Inferior parietal cortex (tissue), 1 donor: ENCODE measurements around the gene TRAF3.
"Not testable (repeated sequence)": the region's sequence is repeated elsewhere in the genome, so short reads cannot be mapped to it uniquely, and the experiment has no call there.

Experiments used
- DNase-seq: peaks from one replicate; pipeline ENCODE4 v3.0.0-alpha.2; 2016; ENCODE audit errors: extremely low spot score

TRAF3 gene

GRCh38 chr14:102866982-102867761 is 89.9 kb downstream of the TRAF3 start:
- no peak for DNase-seq

- no peak for DNase-seq
Observed at GRCh38 chr14:102867826-102868580, 90.8 kb downstream of the TRAF3 start.

GRCh38 chr14:102868956-102869547 is 91.8 kb downstream of the TRAF3 start:
- no peak for DNase-seq

- DNase-seq, result no peak
Observed at GRCh38 chr14:102870246-102870645, 93.0 kb downstream of the TRAF3 start.

- no peak for DNase-seq
Observed at GRCh38 chr14:102870994-102871831, 94.0 kb downstream of the TRAF3 start.

- DNase-seq, result no peak
Observed at GRCh38 chr14:102872020-102872419, 94.8 kb downstream of the TRAF3 start.

GRCh38 chr14:102873131-102873530 is 95.9 kb downstream of the TRAF3 start:
- DNase-seq, result no peak

GRCh38 chr14:102873546-102874061 is 96.4 kb downstream of the TRAF3 start:
- DNase-seq, result no peak

- DNase-seq, result no peak
Observed at GRCh38 chr14:102875652-102876051, 98.4 kb downstream of the TRAF3 start.

- not testable (repeated sequence) for DNase-seq
Observed at GRCh38 chr14:102877511-102877910, 100.3 kb downstream of the TRAF3 start.

GRCh38 chr14:102878174-102878969 is 101.1 kb downstream of the TRAF3 start:
- no peak for DNase-seq

GRCh38 chr14:102878970-102879460 is 101.8 kb downstream of the TRAF3 start:
- no peak for DNase-seq

GRCh38 chr14:102882226-102882906 is 105.1 kb downstream of the TRAF3 start:
- no peak for DNase-seq

GRCh38 chr14:102883089-102883541 is 105.9 kb downstream of the TRAF3 start:
- no peak for DNase-seq

GRCh38 chr14:102883554-102883953 is 106.3 kb downstream of the TRAF3 start:
- DNase-seq, result no peak

- no peak for DNase-seq
Observed at GRCh38 chr14:102885737-102886447, 108.6 kb downstream of the TRAF3 start.

- no peak for DNase-seq
Observed at GRCh38 chr14:102888748-102889147, 111.5 kb downstream of the TRAF3 start.

- no peak for DNase-seq
Observed at GRCh38 chr14:102889615-102890014, 112.4 kb downstream of the TRAF3 start.

GRCh38 chr14:102891111-102891510 is 113.9 kb downstream of the TRAF3 start:
- DNase-seq, result no peak
